Neural progenitor cell (in vitro differentiated cells): Measurements from ENCODE around the gene CYP3A5. TPM values are rescaled to one million over a fixed set of nuclear protein-coding genes. Genes with fewer than 3 reads are reported as not detected.

Experiments
- DNase-seq: peaks from one replicate; pipeline ENCODE4 v3.0.0-alpha.2; 2016; ENCODE audit warnings: low spot score
- H2AFZ ChIP-seq: fragments of 200-600 bp; sonication (generic); replicated peaks from 2 replicates; pipeline ENCODE4 v1.6.1; 2016; ENCODE audit warnings: antibody characterized with exemption
- H3F3A ChIP-seq: fragments of 200-600 bp; sonication (generic); 2 replicates; pipeline ENCODE4 v1.6.1; 2016; ENCODE audit warnings: antibody characterized with exemption, low read depth
- H3K27ac ChIP-seq: fragments of 200-600 bp; sonication (generic); 2 replicates; pipeline ENCODE4 v1.5.1; 2016; ENCODE audit warnings: mild to moderate bottlenecking
- H3K27me3 ChIP-seq: fragments of 200-600 bp; sonication (generic); 2 replicates; pipeline ENCODE4 v1.6.1; 2016; ENCODE audit warnings: mild to moderate bottlenecking, moderate library complexity
- H3K36me3 ChIP-seq: fragments of 200-600 bp; sonication (generic); 2 replicates; pipeline ENCODE4 v1.5.1; 2016
- H3K4me1 ChIP-seq: fragments of 200-600 bp; sonication (generic); 2 replicates; pipeline ENCODE4 v1.6.1; 2016; ENCODE audit warnings: mixed run types
- H3K4me2 ChIP-seq: fragments of 200-600 bp; sonication (generic); 2 replicates; pipeline ENCODE4 v1.6.1; 2016
- H3K4me3 ChIP-seq: fragments of 200-600 bp; sonication (generic); 2 replicates; pipeline ENCODE4 v1.5.1; 2016
- H3K79me2 ChIP-seq: fragments of 200-600 bp; sonication (generic); 2 replicates; pipeline ENCODE4 v1.6.1; 2016; ENCODE audit warnings: low read depth
- H3K9ac ChIP-seq: fragments of 200-600 bp; sonication (generic); 2 replicates; pipeline ENCODE4 v1.6.1; 2016
- H3K9me3 ChIP-seq: fragments of 200-600 bp; sonication (generic); 2 replicates; pipeline ENCODE4 v1.5.1; 2016; ENCODE audit warnings: low read depth
- H4K20me1 ChIP-seq: fragments of 200-600 bp; sonication (generic); 2 replicates; pipeline ENCODE4 v1.6.1; 2016; ENCODE audit warnings: low read depth
- H3K27ac Mint-ChIP-seq: 3 replicates; pipeline ENCODE4 v1.8.0; 2021; ENCODE audit warnings: mixed read lengths
- H3K27me3 Mint-ChIP-seq: 2 replicates; pipeline ENCODE4 v1.8.0; 2022; ENCODE audit warnings: low read depth, mild to moderate bottlenecking, inconsistent platforms, moderate library complexity, mixed read lengths; ENCODE audit not compliant: insufficient read depth
- H3K36me3 Mint-ChIP-seq: 3 replicates; pipeline ENCODE4 v1.8.0; 2021; ENCODE audit warnings: mixed read lengths
- H3K4me1 Mint-ChIP-seq: 3 replicates; pipeline ENCODE4 v1.8.0; 2021; ENCODE audit warnings: mixed read lengths
- H3K4me3 Mint-ChIP-seq: 3 replicates; pipeline ENCODE4 v1.8.0; 2021; ENCODE audit warnings: mild to moderate bottlenecking, moderate library complexity, mixed read lengths
- H3K9me3 Mint-ChIP-seq: 3 replicates; pipeline ENCODE4 v1.8.0; 2020; ENCODE audit warnings: mixed read lengths
- EZH2 ChIP-seq: fragments of 200-600 bp; sonication (generic); IDR thresholded peaks from 2 replicates; pipeline ENCODE4 v1.6.1; 2017; ENCODE audit warnings: antibody characterized with exemption, mild to moderate bottlenecking, moderate library complexity
- EZH2phosphoT487 ChIP-seq: fragments of 200-600 bp; sonication (generic); IDR thresholded peaks from 2 replicates; pipeline ENCODE4 v1.6.1; 2017; ENCODE audit warnings: antibody characterized with exemption
- total RNA-seq: library from RNA; depleted of rRNA; stranded (reverse); fragments of >200 nt; gene quantifications from 2 replicates; pipeline ENCODE4 v1.2.3, GENCODE V29; 2015; ENCODE audit warnings: low replicate concordance
- TF ChIP-seq, protein P1 (sequence below): fragments of 200-600 bp; sonication (generic); IDR thresholded peaks from 2 replicates; pipeline ENCODE4 v1.5.1; 2017; ENCODE audit warnings: antibody characterized with exemption, mild to moderate bottlenecking

Gene CYP3A5
- total RNA-seq, 1 donor from 2014 or later: not detected

DNA sequence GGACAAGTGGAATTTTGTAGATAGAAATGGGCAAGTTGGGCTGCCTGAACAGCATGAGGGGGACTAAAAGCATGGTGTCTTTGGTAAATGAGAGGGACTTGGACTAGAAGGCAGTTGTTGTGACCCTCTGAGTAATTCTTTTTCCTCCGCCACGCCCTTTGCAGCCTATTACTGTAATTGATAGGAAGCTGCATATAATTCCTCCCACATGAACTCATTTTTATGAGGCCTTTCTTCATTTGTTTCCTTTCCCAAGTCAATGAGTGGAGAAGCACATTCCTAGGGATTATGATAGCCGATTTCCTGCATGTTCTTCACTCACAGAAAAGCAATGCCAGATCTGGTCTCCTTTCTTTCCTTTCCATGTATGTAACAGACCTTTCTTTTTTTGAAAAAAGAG, 35.4 kb downstream of the CYP3A5 start:
- no peak overlapping the region for H3K27ac Mint-ChIP-seq
- Histone ChIP-seq H3K4me1 (no peaks in the 10 kb centered on the region), H3K9me3 (no peaks in the 10 kb centered on the region), H2AFZ (no peak overlapping the region), H3K4me3 (no peak overlapping the region), H3K36me3 (no peaks in the 10 kb centered on the region), H3K9ac (no peak overlapping the region), H3K79me2 (no peaks in the 10 kb centered on the region), H4K20me1 (no peaks in the 10 kb centered on the region), H3K27ac (no peak overlapping the region), H3F3A (no peaks in the 10 kb centered on the region), H3K27me3 (no peaks in the 10 kb centered on the region), H3K4me2 (no peak overlapping the region)
- no peak overlapping the region for H3K4me3 Mint-ChIP-seq
- H3K4me1 Mint-ChIP-seq: no peaks in the 10 kb centered on the region
- TF ChIP-seq EZH2 (no peak), EZH2phosphoT487 (no peak)
- TF ChIP-seq, protein P1, sequence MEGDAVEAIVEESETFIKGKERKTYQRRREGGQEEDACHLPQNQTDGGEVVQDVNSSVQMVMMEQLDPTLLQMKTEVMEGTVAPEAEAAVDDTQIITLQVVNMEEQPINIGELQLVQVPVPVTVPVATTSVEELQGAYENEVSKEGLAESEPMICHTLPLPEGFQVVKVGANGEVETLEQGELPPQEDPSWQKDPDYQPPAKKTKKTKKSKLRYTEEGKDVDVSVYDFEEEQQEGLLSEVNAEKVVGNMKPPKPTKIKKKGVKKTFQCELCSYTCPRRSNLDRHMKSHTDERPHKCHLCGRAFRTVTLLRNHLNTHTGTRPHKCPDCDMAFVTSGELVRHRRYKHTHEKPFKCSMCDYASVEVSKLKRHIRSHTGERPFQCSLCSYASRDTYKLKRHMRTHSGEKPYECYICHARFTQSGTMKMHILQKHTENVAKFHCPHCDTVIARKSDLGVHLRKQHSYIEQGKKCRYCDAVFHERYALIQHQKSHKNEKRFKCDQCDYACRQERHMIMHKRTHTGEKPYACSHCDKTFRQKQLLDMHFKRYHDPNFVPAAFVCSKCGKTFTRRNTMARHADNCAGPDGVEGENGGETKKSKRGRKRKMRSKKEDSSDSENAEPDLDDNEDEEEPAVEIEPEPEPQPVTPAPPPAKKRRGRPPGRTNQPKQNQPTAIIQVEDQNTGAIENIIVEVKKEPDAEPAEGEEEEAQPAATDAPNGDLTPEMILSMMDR: no peak
- peaks cover 9% of the 10 kb centered on the region for H3K36me3 Mint-ChIP-seq
- DNase-seq: no peak
- H3K9me3 Mint-ChIP-seq: no peaks in the 10 kb centered on the region
- H3K27me3 Mint-ChIP-seq: no peaks in the 10 kb centered on the region

DNA sequence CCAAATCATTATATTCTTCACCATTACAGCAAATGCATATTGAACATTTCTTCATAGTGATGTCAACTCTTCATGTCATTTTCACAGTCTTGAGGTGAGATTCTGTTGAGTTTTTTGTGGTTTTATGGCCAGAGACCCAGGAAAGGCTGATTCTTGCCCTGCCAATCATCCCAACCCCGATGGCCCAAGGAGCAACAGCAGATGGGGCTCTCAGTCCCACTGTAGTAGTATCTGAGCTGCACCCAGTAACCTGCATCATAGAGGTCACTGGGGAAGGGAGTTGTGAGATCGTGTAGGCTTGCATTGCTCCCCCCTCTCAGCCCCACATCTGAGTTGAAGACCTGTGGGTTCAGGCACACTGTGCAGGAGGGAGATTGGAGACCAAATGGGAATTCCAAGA, 36.3 kb downstream of the CYP3A5 start:
- no peaks in the 10 kb centered on the region for H3K79me2 ChIP-seq
- H3K27me3 ChIP-seq: no peaks in the 10 kb centered on the region
- H3K4me1 Mint-ChIP-seq: no peaks in the 10 kb centered on the region
- H3F3A ChIP-seq: no peaks in the 10 kb centered on the region
- no peak overlapping the region for H2AFZ ChIP-seq
- no peaks in the 10 kb centered on the region for H3K27me3 Mint-ChIP-seq
- H3K4me3 ChIP-seq: no peak overlapping the region
- H4K20me1 ChIP-seq: no peaks in the 10 kb centered on the region
- no peak overlapping the region for H3K4me2 ChIP-seq
- H3K36me3 ChIP-seq: no peaks in the 10 kb centered on the region
- TF ChIP-seq EZH2 (no peak), EZH2phosphoT487 (no peak)
- TF ChIP-seq, protein P1: no peak
- no peak overlapping the region for H3K9ac ChIP-seq
- no peak overlapping the region for H3K27ac ChIP-seq
- peaks cover 9% of the 10 kb centered on the region for H3K36me3 Mint-ChIP-seq
- no peaks in the 10 kb centered on the region for H3K4me1 ChIP-seq
- no peak overlapping the region for H3K4me3 Mint-ChIP-seq
- no peaks in the 10 kb centered on the region for H3K9me3 Mint-ChIP-seq
- H3K9me3 ChIP-seq: no peaks in the 10 kb centered on the region
- DNase-seq: no peak
- H3K27ac Mint-ChIP-seq: no peak overlapping the region

DNA sequence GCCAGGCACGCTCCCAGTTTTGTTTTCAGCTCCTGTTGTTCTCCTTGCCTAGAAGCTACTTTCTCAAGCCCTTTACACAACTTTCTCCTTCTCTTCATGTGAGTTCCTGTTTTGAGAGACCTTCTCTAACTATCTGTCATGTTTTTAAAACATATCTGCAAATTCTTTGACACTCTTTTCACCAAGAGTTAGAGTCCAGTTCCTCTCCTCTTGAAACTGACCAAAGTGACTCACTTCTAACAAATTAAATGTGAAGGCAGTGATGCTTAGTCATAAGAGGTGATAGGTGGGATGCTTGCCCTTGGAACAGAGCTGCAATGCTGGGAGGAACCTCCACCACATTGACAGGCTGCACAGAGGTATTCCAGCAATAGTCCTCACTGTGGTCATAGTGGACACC, 37.8 kb downstream of the CYP3A5 start:
- peaks cover 11% of the 10 kb centered on the region for H3K36me3 Mint-ChIP-seq

More for the DNA sequence above, 37.8 kb downstream of the CYP3A5 start:
- H3K27me3 ChIP-seq: no peaks in the 10 kb centered on the region
- TF ChIP-seq EZH2phosphoT487: no peak
- TF ChIP-seq, protein P1: no peak
- no peak for TF ChIP-seq EZH2
- Mint-ChIP-seq H3K27me3 (no peaks in the 10 kb centered on the region), H3K4me1 (no peaks in the 10 kb centered on the region), H3K4me3 (no peak overlapping the region), H3K9me3 (no peaks in the 10 kb centered on the region), H3K27ac (no peak overlapping the region)
- H4K20me1 ChIP-seq: no peaks in the 10 kb centered on the region
- H3K4me3 ChIP-seq: no peak overlapping the region
- no peak overlapping the region for H3K4me2 ChIP-seq
- H3K27ac ChIP-seq: no peak overlapping the region
- no peaks in the 10 kb centered on the region for H3K9me3 ChIP-seq
- no peak for DNase-seq
- H3F3A ChIP-seq: no peaks in the 10 kb centered on the region
- H3K36me3 ChIP-seq: no peaks in the 10 kb centered on the region
- H3K79me2 ChIP-seq: no peaks in the 10 kb centered on the region
- H2AFZ ChIP-seq: no peak overlapping the region
- H3K9ac ChIP-seq: no peak overlapping the region
- H3K4me1 ChIP-seq: no peaks in the 10 kb centered on the region
